GM23248 (cell line): ENCODE results near the gene C2orf68.

Source experiments
- EZH2 ChIP-seq: fragments of 200-600 bp; sonication (generic); IDR thresholded peaks from 2 replicates; pipeline ENCODE4 v1.6.1; 2018; ENCODE audit warnings: antibody characterized with exemption, mild to moderate bottlenecking; ENCODE audit not compliant: insufficient read depth, poor library complexity, severe bottlenecking
- EZH2phosphoT487 ChIP-seq: fragments of 200-600 bp; sonication (generic); IDR thresholded peaks from 2 replicates; pipeline ENCODE4 v1.6.1; 2018; ENCODE audit warnings: antibody characterized with exemption, moderate library complexity, mild to moderate bottlenecking, low read depth; ENCODE audit not compliant: insufficient read depth

DNA sequence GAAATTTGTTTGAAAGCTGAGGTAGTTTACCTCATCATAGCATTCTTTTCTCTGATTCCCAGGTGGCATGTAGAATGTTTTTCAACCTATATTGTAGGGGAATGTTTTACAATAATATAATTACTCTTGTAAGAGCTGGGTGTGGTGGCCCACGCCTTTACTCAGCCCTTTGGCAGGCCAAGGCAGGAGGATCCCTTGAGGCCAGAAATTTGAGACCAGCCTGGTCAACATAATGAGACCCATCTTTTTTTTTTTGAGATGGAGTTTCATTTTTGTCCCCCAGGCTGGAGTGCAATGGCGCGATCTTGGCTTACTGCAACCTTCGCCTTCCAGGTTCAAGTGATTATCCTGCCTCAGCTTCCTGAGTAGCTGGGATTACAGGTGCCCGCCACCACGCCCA lies 7.8 kb upstream of the C2orf68 start:
- no peak for TF ChIP-seq EZH2
- no peak for TF ChIP-seq EZH2phosphoT487
